IgD-negative memory B cell (primary cell): ENCODE results near the gene USP12. TPM values are rescaled to one million over a fixed set of nuclear protein-coding genes. Genes with fewer than 3 reads are reported as not detected.
A peak's percentile ranks its signal among the peaks of the same experiment; 100 is the strongest.
"Not testable (repeated sequence)": the region's sequence is repeated elsewhere in the genome, so short reads cannot be mapped to it uniquely, and the experiment has no call there.

ENCODE experiments used
- H3K27ac Mint-ChIP-seq, 3 donors: one replicate each; pipeline ENCODE4 v1.8.0; 2020 to 2022; ENCODE audit warnings: mild to moderate bottlenecking in 3 of 3, mixed read lengths in 3 of 3, moderate library complexity in 1 of 3
- H3K27me3 Mint-ChIP-seq: one replicate; pipeline ENCODE4 v1.8.0; 2021; ENCODE audit warnings: mixed read lengths
- H3K36me3 Mint-ChIP-seq: one replicate; pipeline ENCODE4 v1.8.0; 2020; ENCODE audit warnings: mild to moderate bottlenecking, mixed read lengths
- H3K4me1 Mint-ChIP-seq, 3 donors: one replicate each; pipeline ENCODE4 v1.8.0; 2020 to 2022; ENCODE audit warnings: mixed read lengths in 3 of 3, mild to moderate bottlenecking in 1 of 3
- H3K4me3 Mint-ChIP-seq, 4 donors: one replicate each; pipeline ENCODE4 v1.8.0; 2020 to 2022; ENCODE audit warnings: mild to moderate bottlenecking in 4 of 4, mixed read lengths in 4 of 4, moderate library complexity in 3 of 4
- H3K9me3 Mint-ChIP-seq, 3 donors: one replicate each; pipeline ENCODE4 v1.8.0; 2020 to 2021; ENCODE audit warnings: mixed read lengths in 3 of 3, mild to moderate bottlenecking in 1 of 3
- polyA plus RNA-seq: library from polyadenylated mRNA; unstranded; fragments of 300-500 nt; fragmentation: Illumina TruSeq; gene quantifications from one replicate; pipeline ENCODE4 v1.2.3, GENCODE V29; 2021

USP12 gene
- polyA plus RNA-seq, 1 donor from 2014 or later, result 18.8 TPM

DNA sequence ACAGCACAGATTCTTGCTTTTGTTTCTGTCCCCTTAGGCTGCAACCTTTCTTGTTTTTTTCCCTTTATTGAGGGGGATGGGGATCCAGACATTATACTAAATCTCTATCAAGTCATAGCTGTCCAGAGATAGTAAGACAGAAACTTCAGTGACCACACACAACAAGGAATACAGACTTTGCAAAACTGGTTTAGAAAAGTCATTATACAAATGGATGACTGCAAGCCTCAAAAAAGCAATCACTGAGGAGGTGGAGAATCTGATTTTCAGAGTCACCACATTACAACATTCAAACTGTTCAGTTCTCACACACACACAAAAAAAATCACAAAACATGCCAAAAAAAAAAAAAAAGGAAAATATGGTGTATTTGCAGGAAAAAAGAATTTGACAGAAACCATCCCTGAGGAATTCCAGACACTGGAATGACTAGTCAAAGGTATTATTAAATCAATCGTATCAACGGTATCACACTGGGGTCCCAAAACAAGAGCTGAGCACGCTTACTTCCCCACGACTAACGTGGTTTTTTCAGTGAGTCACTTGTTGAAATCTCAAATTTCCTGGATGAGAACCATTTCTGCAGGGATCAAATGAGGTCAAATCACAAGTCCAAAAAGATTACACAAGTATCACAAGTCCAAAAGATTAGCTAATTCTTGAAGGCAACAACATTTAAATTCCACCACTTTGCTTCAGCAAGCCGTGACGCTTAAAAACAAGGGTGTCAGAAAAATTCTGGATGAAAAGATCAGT is 41.2 kb downstream of the USP12 start:
- Mint-ChIP-seq H3K9me3 (peaks cover 0 to 6% (median 5%) of the 10 kb centered on the region in 3 donors), H3K4me3 (peak overlapping the region in 1 of 4 donors; percentile 63), H3K36me3 (peaks cover 4% of the 10 kb centered on the region), H3K27me3 (no peaks in the 10 kb centered on the region), H3K4me1 (peaks cover 63 to 65% (median 63%) of the 10 kb centered on the region in 3 donors), H3K27ac (peak overlapping the region in 1 of 3 donors; percentile 91)

DNA sequence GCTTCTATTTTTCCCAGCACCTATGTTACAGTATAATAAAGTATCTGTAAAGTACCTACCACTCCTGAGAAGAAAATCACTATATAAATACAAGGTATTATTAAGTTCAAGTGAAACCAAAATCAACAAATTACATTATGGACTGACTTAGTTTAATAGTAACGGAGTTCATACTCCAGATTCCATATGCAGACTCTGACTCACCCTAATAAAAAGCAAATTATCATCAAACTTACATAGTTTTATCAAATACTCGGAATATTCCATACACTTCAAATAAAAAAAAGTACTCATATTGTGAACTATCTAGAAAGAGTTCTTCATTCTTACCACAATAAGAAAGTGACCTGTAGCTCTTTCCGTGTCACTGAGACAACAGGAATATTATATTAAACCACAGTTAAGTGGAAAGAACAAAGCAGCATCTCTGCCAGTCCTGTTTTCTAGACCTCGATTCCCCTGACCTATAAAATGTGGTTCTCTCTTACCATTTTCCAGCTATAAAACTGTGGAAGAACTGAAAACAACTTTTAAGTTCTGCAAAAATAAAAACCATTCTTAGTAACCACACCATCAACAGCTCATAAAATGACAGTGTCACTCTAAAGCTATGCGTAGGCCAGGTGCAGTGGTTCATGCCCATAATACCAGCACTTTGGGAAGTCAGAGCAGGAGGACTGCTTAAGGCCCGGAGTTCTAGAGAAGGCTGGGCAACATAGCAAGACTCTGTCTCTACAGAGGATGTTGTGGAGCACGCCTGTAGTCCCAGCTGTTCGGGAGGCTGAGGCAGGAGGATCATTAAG is 42.6 kb downstream of the USP12 start:
- Mint-ChIP-seq H3K4me3 (peak overlapping the region in 1 of 4 donors; percentile 55), H3K27ac (no peak overlapping the region), H3K4me1 (peaks cover 54 to 60% (median 58%) of the 10 kb centered on the region in 3 donors), H3K36me3 (peaks cover 7% of the 10 kb centered on the region), H3K9me3 (peaks cover 0 to 6% (median 5%) of the 10 kb centered on the region in 3 donors), H3K27me3 (no peaks in the 10 kb centered on the region)

DNA sequence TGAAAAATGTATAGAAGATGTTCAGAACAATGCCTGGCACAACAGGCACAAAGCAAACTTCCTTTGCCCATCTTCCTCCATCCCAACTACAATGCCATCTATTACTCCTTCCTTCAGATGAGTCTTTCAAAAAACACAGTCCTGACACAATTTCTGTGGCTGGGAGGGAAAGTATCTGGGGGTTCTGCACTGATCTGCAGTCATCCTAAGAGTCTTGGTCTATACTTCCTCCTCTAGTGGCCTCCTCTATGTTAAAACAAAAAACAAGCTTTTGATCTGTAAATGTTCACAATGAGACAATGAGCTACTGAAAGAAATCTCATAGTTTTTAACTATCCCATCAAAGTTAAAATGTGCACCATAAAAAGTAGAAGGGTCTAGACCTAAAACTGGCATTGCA is 44.8 kb downstream of the USP12 start:
- H3K4me3 Mint-ChIP-seq, result peak overlapping the region in 2 of 4 donors; percentile 12 to 65
- peaks cover 2 to 13% (median 5%) of the 10 kb centered on the region in 3 donors for H3K9me3 Mint-ChIP-seq
- peaks cover 42 to 50% (median 50%) of the 10 kb centered on the region in 3 donors for H3K4me1 Mint-ChIP-seq
- H3K27ac Mint-ChIP-seq, result no peak overlapping the region
- H3K27me3 Mint-ChIP-seq, result no peaks in the 10 kb centered on the region
- peaks cover 14% of the 10 kb centered on the region for H3K36me3 Mint-ChIP-seq

DNA sequence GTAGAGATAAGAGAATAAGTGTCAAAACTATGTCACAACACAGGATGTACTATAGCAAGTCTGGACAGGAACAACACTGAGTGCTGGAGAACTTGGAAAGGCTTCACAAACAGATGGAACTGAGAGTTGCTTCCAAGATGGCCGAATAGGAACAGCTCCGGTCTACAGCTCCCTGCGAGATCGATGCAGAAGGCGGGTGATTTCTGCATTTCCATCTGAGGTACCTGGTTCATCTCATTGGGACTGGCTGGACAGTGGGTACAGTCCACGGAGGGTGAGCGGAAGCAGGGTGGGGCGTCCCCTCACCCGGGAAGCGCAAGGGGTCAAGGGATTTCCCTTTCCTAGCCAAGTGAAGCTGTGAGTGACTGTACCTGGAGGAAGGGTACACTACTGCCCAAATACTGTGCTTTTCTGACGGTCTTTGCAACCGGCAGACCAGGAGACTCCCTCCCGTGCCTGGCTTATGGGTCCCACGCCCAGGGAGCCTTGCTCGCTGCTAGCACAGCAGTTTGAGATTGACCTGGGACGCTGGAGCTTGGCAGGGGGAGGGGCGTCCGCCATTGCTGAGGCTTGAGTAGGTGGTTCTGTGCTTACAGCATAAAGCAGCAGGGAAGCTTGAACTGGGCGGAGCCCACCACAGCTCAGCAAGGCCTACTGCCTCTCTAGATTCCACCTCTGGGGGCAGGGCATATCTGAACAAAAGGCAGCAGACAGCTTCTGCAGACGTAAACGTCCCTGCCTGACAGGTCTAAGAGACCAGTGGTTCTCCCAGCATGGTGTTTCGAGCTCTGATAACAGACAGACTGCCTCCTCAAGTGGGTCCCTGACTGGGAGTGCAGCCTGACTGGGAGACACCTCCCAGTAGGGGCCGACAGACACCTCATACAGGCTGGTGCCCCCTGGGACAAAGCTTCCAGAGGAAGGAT is 46.0 kb downstream of the USP12 start:
- Mint-ChIP-seq H3K27ac (no peak overlapping the region), H3K27me3 (no peaks in the 10 kb centered on the region), H3K9me3 (peaks cover 2 to 12% (median 5%) of the 10 kb centered on the region in 3 donors), H3K4me1 (peaks cover 37 to 50% (median 50%) of the 10 kb centered on the region in 3 donors), H3K36me3 (peaks cover 14% of the 10 kb centered on the region), H3K4me3 (peak overlapping the region in 1 of 4 donors; percentile 22)

DNA sequence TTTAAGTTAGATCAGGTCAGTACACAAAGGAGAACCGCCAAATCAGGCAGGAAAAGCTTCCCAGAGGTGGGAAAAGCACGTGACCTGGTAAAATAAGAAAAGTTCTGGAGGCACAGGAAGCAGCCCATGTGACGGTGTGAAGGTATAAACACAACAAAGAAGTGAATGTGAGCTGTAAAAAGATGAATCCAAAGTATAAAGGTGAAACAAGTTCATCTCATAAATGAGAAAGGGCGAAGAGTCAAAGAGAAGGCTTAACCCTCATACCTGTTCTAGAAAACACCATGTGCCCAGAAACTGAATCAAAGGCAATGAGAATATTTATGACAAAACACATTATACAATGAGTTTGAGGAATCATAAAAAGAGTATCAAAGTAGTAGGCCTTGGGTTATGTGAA is 47.0 kb downstream of the USP12 start:
- peaks cover 40 to 53% (median 50%) of the 10 kb centered on the region in 3 donors for H3K4me1 Mint-ChIP-seq
- H3K4me3 Mint-ChIP-seq, result peak overlapping the region in 1 of 4 donors; percentile 29
- H3K27me3 Mint-ChIP-seq, result no peaks in the 10 kb centered on the region
- H3K36me3 Mint-ChIP-seq, result peaks cover 14% of the 10 kb centered on the region
- no peak overlapping the region for H3K27ac Mint-ChIP-seq
- H3K9me3 Mint-ChIP-seq, result peaks cover 0 to 7% (median 2%) of the 10 kb centered on the region in 3 donors

DNA sequence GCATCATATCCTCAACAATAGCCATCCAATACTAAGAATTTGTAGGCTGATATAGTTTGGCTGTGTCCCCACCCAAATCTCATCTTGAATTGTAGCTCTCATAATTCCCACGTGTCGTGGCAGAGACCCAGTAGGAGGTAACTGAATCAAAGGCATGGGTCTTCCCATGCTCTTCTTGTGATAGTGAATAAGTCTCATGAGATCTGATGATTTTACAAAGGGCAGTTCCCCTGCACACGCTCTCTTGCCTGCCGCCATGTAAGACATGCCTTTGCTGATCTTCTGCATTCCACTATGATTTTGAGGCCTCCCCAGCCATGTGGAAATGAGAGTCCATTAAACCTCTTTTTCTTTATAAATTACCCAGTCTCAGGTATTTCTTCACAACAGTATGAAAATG is 48.2 kb downstream of the USP12 start:
- H3K9me3 Mint-ChIP-seq, H3K27ac Mint-ChIP-seq, H3K27me3 Mint-ChIP-seq: not testable (repeated sequence)
- H3K36me3 Mint-ChIP-seq, result peaks cover 14% of the 10 kb centered on the region
- peaks cover 44 to 56% (median 55%) of the 10 kb centered on the region in 3 donors for H3K4me1 Mint-ChIP-seq
- H3K4me3 Mint-ChIP-seq, result peak overlapping the region in 1 of 4 donors; percentile 83

DNA sequence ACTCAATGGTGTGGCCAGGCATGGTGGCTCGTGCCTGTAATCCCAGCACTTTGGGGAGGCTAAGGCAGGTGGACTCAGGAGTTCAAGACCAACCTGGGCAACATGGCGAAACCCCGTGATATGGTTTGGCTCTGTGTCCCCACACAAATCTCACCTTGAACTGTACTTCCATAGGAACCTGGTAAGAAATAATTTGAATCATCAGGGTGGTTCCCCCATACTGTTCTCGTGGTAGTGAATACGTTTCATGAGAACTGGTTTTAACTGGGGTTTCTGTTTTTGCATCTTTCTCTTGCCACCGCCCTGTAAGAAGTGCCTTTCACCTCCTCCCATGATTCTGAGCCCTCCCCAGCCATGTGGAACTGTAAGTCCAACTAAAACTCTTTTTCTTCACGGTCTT is 49.6 kb downstream of the USP12 start:
- H3K27ac Mint-ChIP-seq, result no peak overlapping the region
- peaks cover 37 to 53% (median 52%) of the 10 kb centered on the region in 3 donors for H3K4me1 Mint-ChIP-seq
- peaks cover 12% of the 10 kb centered on the region for H3K36me3 Mint-ChIP-seq
- no peak overlapping the region for H3K4me3 Mint-ChIP-seq
- no peaks in the 10 kb centered on the region for H3K27me3 Mint-ChIP-seq
- H3K9me3 Mint-ChIP-seq, result peaks cover 0 to 7% (median 2%) of the 10 kb centered on the region in 3 donors

DNA sequence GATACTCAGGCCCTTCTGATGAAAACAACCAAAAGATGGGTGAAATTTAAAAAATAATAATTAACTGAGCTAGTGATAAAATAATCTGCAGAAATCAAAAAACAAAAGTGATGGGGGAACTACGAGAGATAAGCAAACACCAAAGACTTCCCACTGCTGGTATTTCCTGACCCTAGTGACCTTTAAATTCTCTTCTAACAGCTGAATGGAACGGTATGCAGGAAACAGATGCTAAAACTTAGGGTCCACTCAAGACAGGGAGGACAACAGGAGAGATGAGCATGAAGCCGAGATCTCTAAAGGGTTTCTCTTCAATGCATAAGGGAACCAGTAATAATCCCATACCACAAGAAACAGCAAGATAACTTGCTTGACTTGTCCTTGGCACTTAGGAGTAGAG is 50.8 kb downstream of the USP12 start:
- peaks cover 31 to 47% (median 45%) of the 10 kb centered on the region in 3 donors for H3K4me1 Mint-ChIP-seq
- H3K9me3 Mint-ChIP-seq, result peaks cover 0 to 7% (median 2%) of the 10 kb centered on the region in 3 donors
- peaks cover 12% of the 10 kb centered on the region for H3K36me3 Mint-ChIP-seq
- no peaks in the 10 kb centered on the region for H3K27me3 Mint-ChIP-seq
- peak overlapping the region in 1 of 3 donors; percentile 58 for H3K27ac Mint-ChIP-seq
- peak overlapping the region in 1 of 4 donors; percentile 18 for H3K4me3 Mint-ChIP-seq

DNA sequence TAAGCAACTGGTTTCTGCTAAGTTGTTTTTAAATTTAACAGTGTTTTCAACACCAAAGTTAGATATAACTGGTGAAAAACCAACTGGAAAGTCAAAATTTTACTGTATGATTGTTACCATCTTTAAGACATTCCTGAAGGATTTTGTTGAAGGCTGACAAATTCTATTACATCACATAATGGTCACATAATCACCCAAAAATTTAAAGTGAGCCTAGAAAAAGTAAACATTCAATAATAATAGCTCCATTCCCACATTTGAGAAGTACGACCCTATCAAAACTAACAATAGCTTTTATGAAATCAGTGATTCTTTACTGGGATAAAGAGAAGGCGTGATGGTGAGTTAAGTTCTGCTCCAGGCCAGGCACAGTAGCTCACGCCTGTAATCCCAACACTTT is 51.6 kb downstream of the USP12 start:
- peak overlapping the region in 1 of 3 donors; percentile 58 for H3K27ac Mint-ChIP-seq
- H3K27me3 Mint-ChIP-seq, result no peaks in the 10 kb centered on the region
- peaks cover 12% of the 10 kb centered on the region for H3K36me3 Mint-ChIP-seq
- H3K4me1 Mint-ChIP-seq, result peaks cover 37 to 53% (median 44%) of the 10 kb centered on the region in 3 donors
- no peak overlapping the region for H3K4me3 Mint-ChIP-seq
- H3K9me3 Mint-ChIP-seq, result peaks cover 0 to 7% (median 2%) of the 10 kb centered on the region in 3 donors

DNA sequence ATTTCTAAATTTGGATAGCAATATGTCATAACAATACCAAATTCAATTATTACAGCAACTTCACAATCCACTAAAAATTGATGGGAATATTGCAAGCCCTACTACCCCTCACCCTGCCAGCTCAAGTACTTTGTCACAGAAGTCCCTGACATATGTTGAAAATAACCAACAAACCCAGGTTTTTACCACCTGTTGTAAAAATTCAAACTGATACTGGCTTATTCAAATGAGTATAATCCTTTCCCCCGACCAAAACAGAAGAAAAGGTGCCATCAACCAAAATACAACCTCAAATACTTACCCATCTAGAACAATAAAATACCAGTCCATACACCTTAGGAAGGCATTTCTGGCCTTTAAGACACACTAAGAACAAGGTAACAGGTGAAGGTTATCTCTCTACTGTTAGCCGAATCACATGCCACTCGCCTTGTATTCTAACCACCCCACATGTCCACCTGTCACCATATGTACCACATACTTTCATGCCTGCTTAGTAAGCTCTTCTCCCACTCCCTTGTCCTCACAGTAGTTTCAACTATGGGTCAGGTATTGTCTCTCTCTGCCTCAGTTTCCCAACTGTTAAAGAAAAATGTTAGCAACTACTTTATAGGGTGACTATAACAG is 53.1 kb downstream of the USP12 start:
- Mint-ChIP-seq H3K4me3 (no peak overlapping the region), H3K27ac (no peak overlapping the region), H3K36me3 (peaks cover 7% of the 10 kb centered on the region), H3K27me3 (no peaks in the 10 kb centered on the region), H3K4me1 (peaks cover 47 to 65% (median 50%) of the 10 kb centered on the region in 3 donors), H3K9me3 (peaks cover 0 to 5% (median 2%) of the 10 kb centered on the region in 3 donors)

DNA sequence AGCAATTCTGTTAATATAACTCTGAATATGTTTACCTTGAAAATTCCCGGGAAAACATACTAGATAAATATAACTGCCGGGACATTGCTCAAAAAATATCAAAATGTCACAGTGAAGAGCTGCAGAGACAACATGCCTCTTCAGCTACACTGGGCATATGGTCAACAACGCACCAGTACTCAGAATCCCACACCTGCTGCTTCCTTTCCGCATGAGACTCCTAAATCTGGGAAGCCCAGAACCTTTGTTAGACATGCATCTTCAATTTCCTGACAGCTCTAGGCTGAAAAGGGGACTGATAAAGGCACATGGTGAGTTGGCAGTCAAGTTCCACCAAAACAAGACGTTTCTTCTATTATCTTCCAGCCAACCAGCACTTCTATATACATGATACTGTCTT is 53.7 kb downstream of the USP12 start:
- Mint-ChIP-seq H3K9me3 (peaks cover 0 to 2% (median 0%) of the 10 kb centered on the region in 3 donors), H3K36me3 (peaks cover 7% of the 10 kb centered on the region), H3K4me3 (peak overlapping the region in 1 of 4 donors; percentile 54), H3K27me3 (no peaks in the 10 kb centered on the region), H3K4me1 (peaks cover 51 to 64% (median 53%) of the 10 kb centered on the region in 3 donors), H3K27ac (peak overlapping the region in 1 of 3 donors; percentile 53)

DNA sequence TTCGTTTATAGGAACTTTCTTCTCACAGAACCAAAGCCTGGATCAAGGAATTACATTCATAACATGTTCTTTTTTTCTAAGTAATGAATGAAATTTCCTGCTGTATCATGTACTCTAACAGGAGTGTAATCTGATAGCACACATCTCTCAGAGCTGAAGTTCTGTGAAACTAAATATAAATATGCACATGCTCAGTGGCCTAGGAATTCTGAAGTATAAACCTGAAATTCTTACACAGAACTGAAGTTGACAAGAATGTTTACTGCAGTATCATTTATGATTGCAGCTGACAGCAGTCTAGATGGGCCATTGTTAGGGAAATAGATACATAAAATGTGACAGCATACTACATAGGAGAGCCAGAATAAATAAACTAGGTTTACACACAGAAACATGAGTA is 54.5 kb downstream of the USP12 start:
- peaks cover 0 to under 1% (median 0%) of the 10 kb centered on the region in 3 donors for H3K9me3 Mint-ChIP-seq
- no peak overlapping the region for H3K4me3 Mint-ChIP-seq
- H3K27ac Mint-ChIP-seq, result no peak overlapping the region
- no peaks in the 10 kb centered on the region for H3K27me3 Mint-ChIP-seq
- H3K4me1 Mint-ChIP-seq, result peaks cover 52 to 68% (median 56%) of the 10 kb centered on the region in 3 donors
- H3K36me3 Mint-ChIP-seq, result peaks cover 5% of the 10 kb centered on the region

DNA sequence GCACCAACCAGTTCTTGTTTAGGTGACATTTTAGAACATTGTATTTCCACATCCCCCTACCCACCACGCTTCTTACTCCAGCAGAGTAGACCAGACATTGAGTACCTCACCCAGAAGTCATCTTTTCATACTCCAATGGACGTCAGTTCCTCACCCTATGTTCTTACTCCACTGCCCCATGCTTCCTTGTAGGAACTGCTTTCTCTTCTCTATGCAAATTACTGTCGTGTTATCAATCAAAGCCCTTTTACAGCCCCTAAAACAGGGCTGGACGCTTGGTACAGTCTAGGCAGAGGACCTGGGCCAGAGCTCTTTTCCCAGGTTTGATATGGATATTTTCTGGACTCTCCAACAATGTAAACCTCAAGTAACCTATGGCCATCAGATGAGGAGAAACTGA is 58.2 kb downstream of the USP12 start:
- H3K9me3 Mint-ChIP-seq, result no peaks in the 10 kb centered on the region
- H3K4me1 Mint-ChIP-seq, result peaks cover 30 to 49% (median 31%) of the 10 kb centered on the region in 3 donors
- peaks cover 5% of the 10 kb centered on the region for H3K36me3 Mint-ChIP-seq
- H3K4me3 Mint-ChIP-seq, result peak overlapping the region in 2 of 4 donors; percentile 78 to 89
- H3K27me3 Mint-ChIP-seq, result no peaks in the 10 kb centered on the region
- H3K27ac Mint-ChIP-seq, result peak overlapping the region in 2 of 3 donors; percentile 1 to 12

DNA sequence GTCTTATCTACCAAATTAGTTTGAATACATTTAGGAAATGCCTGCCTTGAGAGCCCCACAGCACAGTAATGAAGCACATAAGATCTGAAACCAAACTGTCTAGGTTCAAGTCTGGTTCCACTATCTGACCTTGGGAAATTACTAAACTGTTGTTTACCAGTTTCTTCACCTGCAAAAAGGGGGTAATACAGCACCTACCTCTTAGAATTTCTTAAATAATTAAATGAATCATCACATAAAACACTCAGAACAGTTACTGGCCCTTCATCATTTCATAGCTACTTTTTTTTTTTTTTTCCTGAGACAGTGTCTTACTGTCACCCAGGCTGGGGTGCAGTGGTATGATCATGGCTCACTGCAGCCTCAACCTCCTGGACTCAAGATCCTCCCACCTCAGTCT is 59.6 kb downstream of the USP12 start:
- no peak overlapping the region for H3K4me3 Mint-ChIP-seq
- H3K36me3 Mint-ChIP-seq, result peaks cover 5% of the 10 kb centered on the region
- H3K4me1 Mint-ChIP-seq, result peaks cover 23 to 37% (median 24%) of the 10 kb centered on the region in 3 donors
- no peaks in the 10 kb centered on the region for H3K27me3 Mint-ChIP-seq
- no peak overlapping the region for H3K27ac Mint-ChIP-seq
- no peaks in the 10 kb centered on the region for H3K9me3 Mint-ChIP-seq
